HL-60 (cell line): ENCODE results near the gene CCR9.

ENCODE experiments used
- CTCF ChIP-seq: IDR thresholded peaks from one replicate; pipeline ENCODE4 v1.5.1; 2011; ENCODE audit warnings: low read length, control low read depth, inconsistent platforms; ENCODE audit not compliant: insufficient read depth
- REST ChIP-seq: IDR thresholded peaks from 2 replicates; pipeline ENCODE4 v1.6.1; 2012; ENCODE audit warnings: low read depth; ENCODE audit not compliant: insufficient replicate concordance

- TF ChIP-seq CTCF (no peak), REST (no peak)
These were observed 25.2 kb upstream of the CCR9 start for GRCh38 chr3:45861043-45861719.
